ENCODE data around the gene C1GALT1. TPM values are rescaled to one million over a fixed set of nuclear protein-coding genes. Genes with fewer than 3 reads are reported as not detected.

C1GALT1 gene
- total RNA-seq, 1 experiment from 2014 or later, result 54.5 TPM

DNA sequence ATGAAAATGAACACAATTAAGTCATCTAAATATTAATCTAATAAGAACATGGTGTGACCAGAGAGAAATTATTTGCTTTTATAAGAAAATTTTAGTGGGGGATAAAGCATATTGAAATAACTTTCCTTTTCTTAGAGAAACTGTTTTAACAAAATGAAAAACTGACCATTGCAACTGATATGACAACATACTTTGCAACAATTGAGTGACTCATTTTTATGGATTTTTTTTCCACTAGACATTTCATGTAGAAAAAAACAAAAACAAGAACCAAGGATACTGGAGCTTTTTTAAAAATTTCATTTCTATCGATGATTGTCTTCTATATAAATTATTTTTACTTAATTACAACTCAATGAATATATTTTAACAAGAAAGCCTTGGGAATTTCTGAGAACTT is 90.0 kb downstream of the C1GALT1 start:
- Histone ChIP-seq H3K4me3 (ENCODE audit: low read depth in 2 of 2, low read length in 2 of 2) (no peak overlapping the region), H3K9me3 (ENCODE audit: control insufficient read depth, insufficient read depth, low read depth, low read length) (no peaks in the 10 kb centered on the region), H3K27ac (ENCODE audit: low read length) (no peak overlapping the region), H3K36me3 (ENCODE audit: control insufficient read depth, insufficient read depth, low read length) (no peaks in the 10 kb centered on the region), H3K27me3 (ENCODE audit: control insufficient read depth, insufficient read depth, low read length) (peaks cover 6% of the 10 kb centered on the region; the same call in 1 of the 2 replicates), H3K4me1 (ENCODE audit: control insufficient read depth, insufficient read depth, low read length) (no peaks in the 10 kb centered on the region)
- no peak for TF ChIP-seq POLR2AphosphoS5 (IDR thresholded peaks at IDR 0.05; ENCODE audit: low read depth, low read length)
- TF ChIP-seq, protein P1, sequence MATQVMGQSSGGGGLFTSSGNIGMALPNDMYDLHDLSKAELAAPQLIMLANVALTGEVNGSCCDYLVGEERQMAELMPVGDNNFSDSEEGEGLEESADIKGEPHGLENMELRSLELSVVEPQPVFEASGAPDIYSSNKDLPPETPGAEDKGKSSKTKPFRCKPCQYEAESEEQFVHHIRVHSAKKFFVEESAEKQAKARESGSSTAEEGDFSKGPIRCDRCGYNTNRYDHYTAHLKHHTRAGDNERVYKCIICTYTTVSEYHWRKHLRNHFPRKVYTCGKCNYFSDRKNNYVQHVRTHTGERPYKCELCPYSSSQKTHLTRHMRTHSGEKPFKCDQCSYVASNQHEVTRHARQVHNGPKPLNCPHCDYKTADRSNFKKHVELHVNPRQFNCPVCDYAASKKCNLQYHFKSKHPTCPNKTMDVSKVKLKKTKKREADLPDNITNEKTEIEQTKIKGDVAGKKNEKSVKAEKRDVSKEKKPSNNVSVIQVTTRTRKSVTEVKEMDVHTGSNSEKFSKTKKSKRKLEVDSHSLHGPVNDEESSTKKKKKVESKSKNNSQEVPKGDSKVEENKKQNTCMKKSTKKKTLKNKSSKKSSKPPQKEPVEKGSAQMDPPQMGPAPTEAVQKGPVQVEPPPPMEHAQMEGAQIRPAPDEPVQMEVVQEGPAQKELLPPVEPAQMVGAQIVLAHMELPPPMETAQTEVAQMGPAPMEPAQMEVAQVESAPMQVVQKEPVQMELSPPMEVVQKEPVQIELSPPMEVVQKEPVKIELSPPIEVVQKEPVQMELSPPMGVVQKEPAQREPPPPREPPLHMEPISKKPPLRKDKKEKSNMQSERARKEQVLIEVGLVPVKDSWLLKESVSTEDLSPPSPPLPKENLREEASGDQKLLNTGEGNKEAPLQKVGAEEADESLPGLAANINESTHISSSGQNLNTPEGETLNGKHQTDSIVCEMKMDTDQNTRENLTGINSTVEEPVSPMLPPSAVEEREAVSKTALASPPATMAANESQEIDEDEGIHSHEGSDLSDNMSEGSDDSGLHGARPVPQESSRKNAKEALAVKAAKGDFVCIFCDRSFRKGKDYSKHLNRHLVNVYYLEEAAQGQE (IDR thresholded peaks at IDR 0.05; ENCODE audit: insufficient read depth in 1 of 2, low read depth in 2 of 2, low read length in 1 of 2), result no peak
- TF ChIP-seq SIN3A (IDR thresholded peaks at IDR 0.05; ENCODE audit: borderline replicate concordance, insufficient read depth, low read depth, low read length), result no peak
- TF ChIP-seq TCF7L2 (IDR thresholded peaks at IDR 0.05; ENCODE audit: low read depth, low read length), result no peak
- TF ChIP-seq CTCF (IDR thresholded peaks at IDR 0.05), result no peak
- CTCF ChIA-PET, result no interaction called here
- DNase-seq (ENCODE audit: low read depth, low spot score) (no peak), ATAC-seq (no peak)
- intact Hi-C loops (cut with micrococcal nuclease; ENCODE audit: unreplicated experiment) (loop anchor here (5.0 kb wide), 1 partner anchor 40 kb away; no protein-coding TSS in a partner anchor), in situ Hi-C loops (cut with HindIII; ENCODE audit: low pct_unique_long_range_greater_than_20kb, low sequenced_read_pairs) (no loop called here)
- BruUV-seq (replicated peaks), result no TSS peak
- POLR2A ChIA-PET, result no interaction called here

- H3K4me3 ChIP-seq (ENCODE audit: low read depth in 2 of 2, low read length in 2 of 2), result no peak overlapping the region
- TF ChIP-seq TCF7L2 (IDR thresholded peaks at IDR 0.05; ENCODE audit: low read depth, low read length) (no peak), POLR2AphosphoS5 (IDR thresholded peaks at IDR 0.05; ENCODE audit: low read depth, low read length) (no peak), CTCF (IDR thresholded peaks at IDR 0.05) (no peak), SIN3A (IDR thresholded peaks at IDR 0.05; ENCODE audit: borderline replicate concordance, insufficient read depth, low read depth, low read length) (no peak)
- TF ChIP-seq, protein P1 (IDR thresholded peaks at IDR 0.05; ENCODE audit: insufficient read depth in 1 of 2, low read depth in 2 of 2, low read length in 1 of 2), result no peak
- ATAC-seq (no peak), DNase-seq (ENCODE audit: low read depth, low spot score) (no peak)
- no peaks in the 10 kb centered on the region for H3K9me3 ChIP-seq (ENCODE audit: control insufficient read depth, insufficient read depth, low read depth, low read length)
- intact Hi-C loops (cut with micrococcal nuclease; ENCODE audit: unreplicated experiment), result loop anchor here (5.0 kb wide), 1 partner anchor 38 kb away; no protein-coding TSS in a partner anchor
- no peak overlapping the region for H3K27ac ChIP-seq (ENCODE audit: low read length)
- POLR2A ChIA-PET, result no interaction called here
- H3K4me1 ChIP-seq (ENCODE audit: control insufficient read depth, insufficient read depth, low read length), result no peaks in the 10 kb centered on the region
- no TSS peak for BruUV-seq (replicated peaks)
- peaks cover 4% of the 10 kb centered on the region; the same call in 1 of the 2 replicates for H3K27me3 ChIP-seq (ENCODE audit: control insufficient read depth, insufficient read depth, low read length)
- CTCF ChIA-PET, result interaction anchor here (0.9 kb wide), 1 partner anchor 172 kb away, joined by 3 read pairs; no protein-coding TSS in a partner anchor
- in situ Hi-C loops (cut with HindIII; ENCODE audit: low pct_unique_long_range_greater_than_20kb, low sequenced_read_pairs), result no loop called here
- H3K36me3 ChIP-seq (ENCODE audit: control insufficient read depth, insufficient read depth, low read length), result no peaks in the 10 kb centered on the region
Observed at GRCh38 chr7:7274782-7275181, 92.4 kb downstream of the C1GALT1 start.
